Measurements from ENCODE around the gene MCRIP1.

Gene MCRIP1

DNA sequence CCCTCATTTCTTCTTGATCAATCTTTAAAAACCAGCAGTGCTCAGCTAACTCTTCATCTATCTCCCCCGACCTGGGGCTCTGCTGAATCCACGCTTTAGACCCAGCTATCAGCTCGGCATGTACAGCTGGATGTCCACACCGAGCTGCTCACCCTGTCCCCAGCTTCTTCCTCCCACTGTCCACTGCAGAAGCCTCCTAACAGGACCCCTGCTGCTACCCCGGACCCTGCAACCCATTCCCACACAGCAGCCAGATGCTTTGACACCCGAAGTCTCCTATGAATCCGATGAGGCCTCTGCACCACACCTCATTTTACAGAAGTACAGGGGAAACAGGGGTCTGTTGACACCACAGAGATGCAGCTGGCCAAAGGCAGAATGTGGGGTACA lies 15.3 kb downstream of the MCRIP1 start:
- FAIRE-seq: no peak

DNA sequence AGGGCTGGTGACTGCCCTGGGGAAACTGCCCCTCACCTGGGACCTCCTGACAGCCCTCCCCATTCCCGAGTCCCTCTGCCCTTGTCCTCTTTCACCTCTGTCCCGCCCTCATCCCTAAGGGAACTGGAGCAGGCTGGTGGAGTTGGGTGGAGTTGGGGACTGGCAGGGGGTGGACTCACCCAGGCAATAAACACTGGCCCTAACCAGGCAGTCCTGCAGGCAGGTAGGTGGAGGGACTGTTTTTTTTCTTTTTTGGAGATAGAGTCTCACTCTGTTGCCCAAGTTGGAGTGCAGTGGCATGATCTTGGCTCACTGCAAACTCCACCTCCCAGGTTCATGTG lies 17.5 kb downstream of the MCRIP1 start:
- no peak for FAIRE-seq

DNA sequence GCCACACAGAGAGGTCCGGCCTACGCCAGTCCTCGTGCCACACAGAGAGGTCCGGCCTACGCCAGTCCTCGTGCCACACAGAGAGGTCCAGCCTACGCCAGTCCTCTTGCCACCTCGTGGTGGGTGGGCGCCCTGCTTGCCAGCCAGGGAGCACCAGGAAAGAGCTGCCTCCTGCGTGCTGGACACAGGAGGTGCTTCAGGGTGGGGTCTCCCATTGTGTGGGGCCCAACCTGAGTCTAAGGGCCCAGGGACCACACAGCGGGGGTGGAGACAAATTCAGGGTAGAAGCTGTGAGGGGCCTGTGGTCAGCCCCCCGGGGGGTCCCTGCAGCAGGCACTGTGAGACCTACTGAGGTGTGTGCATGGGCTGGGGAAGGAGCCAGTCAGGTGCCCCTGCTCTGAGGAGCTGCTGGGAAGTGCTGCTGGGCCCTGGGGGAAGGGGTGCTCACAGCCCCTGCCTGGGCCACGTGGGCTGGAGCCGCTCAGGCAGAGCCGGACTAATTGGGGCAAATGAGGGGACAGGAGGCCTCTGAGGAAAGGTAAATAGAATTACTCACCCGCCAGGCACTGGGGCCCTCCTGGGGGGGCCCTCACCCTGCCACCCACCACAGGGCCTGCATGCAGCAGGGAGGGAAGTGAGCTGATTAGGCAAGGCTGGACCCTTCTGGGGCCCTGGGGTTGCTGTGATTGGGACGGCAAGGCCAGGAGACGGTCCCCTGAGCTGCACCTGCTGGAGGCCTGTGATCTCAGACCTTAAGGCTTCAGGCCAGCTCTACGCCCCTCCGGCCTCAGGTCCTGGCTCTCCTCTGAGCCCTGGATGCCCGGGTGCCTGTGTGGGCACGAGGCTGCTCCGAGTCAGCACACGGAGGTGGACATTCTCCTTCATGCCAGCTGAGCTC lies 18.1 kb downstream of the MCRIP1 start:
- FAIRE-seq: no peak

DNA sequence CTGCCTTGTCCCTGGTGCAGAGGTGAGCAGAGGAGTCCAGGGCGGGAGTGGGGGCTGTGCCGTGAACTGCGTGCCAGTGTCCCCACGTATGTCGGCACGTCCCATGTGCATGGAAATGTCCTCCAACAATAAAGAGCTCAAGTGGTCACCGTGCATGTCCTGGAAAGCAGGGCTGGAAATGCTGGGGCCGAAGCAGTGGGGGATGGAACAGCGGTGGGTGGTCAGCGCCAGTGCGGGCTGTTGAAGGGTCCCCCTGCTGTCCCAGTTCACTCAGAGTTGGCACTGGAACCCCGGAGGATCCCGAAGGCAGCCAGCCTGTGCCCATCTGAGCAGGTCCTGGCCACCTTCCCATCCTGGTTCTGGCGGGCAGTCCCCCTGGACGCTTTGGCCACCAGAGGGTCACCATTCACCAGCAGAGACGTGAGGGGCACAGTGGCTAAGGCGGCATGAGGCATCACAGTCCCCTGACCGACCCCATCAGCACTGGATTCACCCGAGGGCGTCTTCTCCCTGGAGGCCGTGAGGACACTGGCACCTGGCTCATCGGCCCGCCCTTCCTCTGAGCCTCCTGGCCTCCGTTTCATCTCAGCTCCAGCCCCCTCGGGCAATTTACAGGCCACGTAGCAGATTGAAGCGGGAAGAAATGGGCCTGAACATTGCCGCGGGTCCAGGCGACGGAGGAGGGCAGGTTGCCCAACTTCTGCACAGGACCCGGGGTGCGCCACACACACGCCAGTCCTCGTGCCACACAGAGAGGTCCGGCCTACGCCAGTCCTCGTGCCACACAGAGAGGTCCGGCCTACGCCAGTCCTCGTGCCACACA lies 19.0 kb downstream of the MCRIP1 start:
- FAIRE-seq: no peak

DNA sequence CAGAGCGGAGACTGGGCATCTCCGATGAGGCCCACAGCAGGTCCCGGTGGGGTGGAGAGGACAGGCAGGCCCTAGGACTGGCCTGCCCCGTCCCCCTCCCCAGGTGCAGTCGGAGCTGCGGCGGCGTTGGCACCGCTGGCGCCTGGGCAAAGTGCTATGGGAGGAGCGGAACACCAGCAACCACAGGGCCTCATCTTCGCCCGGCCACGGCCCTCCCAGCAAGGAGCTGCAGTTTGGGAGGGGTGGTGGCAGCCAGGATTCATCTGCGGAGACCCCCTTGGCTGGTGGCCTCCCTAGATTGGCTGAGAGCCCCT lies 19.8 kb downstream of the MCRIP1 start:
- FAIRE-seq: no peak

DNA sequence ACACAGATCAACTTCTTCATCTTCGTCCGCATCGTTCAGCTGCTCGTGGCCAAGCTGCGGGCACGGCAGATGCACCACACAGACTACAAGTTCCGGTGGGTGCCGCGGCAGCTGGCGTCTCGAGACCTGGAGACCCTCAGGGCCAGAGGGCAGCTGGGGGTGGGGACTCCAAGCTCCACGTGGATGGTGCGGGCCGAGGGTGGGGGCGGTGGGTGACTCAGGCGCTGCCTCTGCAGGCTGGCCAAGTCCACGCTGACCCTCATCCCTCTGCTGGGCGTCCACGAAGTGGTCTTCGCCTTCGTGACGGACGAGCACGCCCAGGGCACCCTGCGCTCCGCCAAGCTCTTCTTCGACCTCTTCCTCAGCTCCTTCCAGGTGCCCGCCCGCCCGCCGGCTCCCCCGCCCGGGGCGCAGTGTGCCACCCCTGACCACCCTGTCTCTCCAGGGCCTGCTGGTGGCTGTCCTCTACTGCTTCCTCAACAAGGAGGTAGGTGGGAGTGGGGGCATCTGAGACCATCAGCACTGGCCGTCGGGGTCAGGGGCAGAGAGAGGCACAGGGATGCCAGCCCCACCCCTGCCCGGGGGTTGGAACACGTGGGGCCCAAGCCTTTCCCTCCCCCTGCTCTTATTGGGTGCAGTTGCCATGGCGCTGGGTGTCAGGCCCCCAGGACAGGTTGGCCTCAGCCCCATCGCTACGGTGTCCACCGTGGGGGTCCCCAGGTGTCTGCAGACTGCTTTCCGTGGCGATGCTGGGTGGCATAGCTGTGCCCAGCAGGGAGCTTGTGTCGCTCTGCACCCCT lies 20.3 kb downstream of the MCRIP1 start:
- no peak for FAIRE-seq

DNA sequence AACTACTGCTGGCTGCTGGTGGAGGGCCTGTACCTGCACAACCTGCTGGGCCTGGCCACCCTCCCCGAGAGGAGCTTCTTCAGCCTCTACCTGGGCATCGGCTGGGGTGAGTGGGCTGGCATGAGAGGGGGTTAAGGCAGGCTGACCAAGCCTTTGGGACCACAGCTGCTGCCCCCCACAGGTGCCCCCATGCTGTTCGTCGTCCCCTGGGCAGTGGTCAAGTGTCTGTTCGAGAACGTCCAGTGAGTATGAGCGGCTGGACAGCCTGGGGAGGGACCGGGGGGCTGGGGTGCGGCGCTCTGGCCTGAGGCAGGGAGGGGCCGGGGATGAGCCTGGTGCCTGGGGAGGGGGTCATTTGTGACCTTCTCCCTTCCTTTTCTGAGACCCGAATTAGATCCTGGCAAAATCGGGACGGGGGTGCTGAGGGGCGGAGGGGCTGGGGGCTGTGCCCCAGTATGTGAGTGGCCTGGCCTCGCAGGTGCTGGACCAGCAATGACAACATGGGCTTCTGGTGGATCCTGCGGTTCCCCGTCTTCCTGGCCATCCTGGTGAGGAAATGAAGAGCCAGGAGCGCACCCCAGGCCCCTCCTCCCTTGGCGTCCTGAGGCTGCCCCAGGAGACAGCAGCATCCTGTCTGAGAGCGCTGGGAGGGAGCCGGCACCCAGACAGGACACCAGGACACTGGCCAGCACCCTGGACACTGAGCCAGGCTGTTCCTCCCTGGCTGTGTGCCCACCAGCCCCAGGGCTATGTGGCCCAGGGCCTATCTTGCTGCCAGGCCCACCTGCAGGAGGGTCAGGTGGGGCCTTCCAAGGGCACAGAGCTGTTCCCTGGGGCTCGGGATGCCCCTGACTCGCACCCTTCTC lies 21.2 kb downstream of the MCRIP1 start:
- FAIRE-seq: no peak

DNA sequence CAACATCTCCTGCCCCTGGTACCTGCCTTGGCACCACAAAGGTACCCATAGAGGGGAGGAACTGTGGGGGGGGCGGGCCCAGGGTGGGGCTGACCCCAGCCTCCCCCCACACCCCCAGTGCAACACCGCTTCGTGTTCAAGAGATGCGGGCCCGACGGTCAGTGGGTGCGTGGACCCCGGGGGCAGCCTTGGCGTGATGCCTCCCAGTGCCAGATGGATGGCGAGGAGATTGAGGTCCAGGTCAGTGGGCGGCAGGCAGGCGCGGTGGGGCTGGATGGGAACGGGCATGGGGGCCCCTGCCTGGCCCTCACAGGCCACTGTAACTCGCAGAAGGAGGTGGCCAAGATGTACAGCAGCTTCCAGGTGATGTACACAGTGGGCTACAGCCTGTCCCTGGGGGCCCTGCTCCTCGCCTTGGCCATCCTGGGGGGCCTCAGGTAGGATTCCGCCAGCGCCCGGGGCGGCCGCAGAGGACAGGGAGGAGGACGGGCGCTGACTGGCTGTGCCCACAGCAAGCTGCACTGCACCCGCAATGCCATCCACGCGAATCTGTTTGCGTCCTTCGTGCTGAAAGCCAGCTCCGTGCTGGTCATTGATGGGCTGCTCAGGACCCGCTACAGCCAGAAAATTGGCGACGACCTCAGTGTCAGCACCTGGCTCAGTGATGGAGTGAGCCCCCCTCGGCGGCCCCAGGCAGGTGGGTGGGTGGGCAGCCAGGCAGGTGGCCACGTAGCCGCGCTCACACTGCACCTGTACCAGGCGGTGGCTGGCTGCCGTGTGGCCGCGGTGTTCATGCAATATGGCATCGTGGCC lies 22.0 kb downstream of the MCRIP1 start:
- FAIRE-seq: no peak

DNA sequence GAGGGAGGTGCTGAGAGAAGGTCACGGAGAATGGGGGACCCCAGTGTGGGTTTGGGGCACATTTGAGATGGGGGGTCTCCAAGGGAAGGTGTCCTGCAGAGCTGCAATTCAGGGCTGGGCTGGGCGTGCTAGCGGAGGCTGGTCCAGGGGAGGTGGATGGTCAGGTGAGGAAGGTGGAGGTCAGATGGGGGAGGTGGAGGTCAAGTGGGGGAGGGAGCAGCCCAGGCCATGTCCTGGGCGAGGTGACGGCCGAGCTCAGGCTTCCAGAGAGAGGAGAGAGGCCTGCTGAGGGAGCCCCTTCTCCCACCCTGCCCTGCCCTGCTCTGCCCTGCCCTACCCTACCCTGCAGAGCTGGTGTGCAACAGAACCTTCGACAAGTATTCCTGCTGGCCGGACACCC lies 22.6 kb downstream of the MCRIP1 start:
- FAIRE-seq: no peak

DNA sequence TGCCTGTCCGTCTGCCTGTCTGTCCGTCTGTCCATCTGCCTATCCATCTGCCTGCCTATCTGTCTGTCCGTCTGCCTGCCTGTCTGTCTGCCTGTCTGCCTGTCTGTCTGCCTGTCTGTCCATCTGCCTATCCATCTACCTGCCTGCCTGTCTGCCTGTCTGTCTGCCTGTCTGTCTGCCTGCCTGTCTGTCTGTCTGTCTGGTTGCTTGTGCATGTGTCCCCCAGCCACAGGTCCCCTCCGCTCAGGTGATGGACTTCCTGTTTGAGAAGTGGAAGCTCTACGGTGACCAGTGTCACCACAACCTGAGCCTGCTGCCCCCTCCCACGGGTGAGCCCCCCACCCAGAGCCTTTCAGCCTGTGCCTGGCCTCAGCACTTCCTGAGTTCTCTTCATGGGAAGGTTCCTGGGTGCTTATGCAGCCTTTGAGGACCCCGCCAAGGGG lies 23.5 kb downstream of the MCRIP1 start:
- no peak for FAIRE-seq

DNA sequence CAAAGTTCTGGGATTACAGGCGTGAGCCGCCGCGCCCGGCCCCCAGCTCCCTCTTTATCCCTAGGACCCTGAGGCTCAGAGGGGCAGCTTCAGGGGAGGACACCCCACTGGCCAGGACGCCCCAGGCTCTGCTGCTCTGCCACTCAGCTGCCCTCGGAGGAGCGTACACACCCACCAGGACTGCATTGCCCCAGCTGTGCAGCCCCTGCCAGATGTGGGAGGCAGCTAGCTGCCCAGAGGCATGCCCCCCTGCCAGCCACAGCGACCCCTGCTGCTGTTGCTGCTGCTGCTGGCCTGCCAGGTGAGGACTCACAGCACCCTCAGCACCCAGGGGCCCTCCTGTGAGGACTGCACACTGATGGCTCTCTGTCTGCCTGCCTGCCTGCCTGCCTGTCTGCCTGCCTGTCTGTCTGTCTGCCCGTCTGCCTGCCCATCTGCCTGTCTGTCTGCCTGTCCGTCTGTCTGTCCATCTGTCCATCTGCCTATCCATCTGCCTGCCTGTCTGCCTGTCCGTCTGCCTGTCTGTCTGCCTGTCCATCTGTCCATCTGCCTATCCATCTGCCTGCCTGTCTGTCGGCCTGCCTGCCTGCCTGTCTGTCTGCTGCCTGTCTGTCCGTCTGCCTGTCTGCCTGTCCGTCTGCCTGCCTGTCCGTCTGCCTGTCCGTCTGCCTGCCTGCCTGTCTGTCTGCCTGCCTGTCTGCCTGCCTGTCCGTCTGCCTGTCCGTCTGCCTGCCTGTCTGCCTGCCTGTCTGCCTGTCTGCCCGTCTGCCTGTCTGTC lies 24.1 kb downstream of the MCRIP1 start:
- FAIRE-seq: no peak

DNA sequence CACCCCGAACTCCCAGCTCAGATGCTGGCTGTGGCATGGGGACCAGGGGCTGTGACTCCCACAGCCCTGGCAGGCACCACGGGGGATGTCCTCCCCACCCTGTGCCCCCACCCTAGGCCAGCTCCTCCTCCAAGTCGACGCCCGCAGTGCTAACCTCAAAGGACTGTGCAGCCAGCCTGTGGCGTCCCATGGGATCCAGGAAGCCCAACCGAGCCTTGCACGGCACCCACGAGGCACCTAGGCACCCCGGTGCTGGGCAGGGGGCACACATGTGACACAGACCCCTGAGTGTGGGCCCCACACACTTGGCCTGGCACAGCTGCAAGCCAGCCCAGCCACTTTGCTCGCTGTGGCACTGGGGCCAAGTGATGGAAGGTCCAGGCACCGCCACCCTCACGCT lies 25.3 kb downstream of the MCRIP1 start:
- FAIRE-seq: no peak

DNA sequence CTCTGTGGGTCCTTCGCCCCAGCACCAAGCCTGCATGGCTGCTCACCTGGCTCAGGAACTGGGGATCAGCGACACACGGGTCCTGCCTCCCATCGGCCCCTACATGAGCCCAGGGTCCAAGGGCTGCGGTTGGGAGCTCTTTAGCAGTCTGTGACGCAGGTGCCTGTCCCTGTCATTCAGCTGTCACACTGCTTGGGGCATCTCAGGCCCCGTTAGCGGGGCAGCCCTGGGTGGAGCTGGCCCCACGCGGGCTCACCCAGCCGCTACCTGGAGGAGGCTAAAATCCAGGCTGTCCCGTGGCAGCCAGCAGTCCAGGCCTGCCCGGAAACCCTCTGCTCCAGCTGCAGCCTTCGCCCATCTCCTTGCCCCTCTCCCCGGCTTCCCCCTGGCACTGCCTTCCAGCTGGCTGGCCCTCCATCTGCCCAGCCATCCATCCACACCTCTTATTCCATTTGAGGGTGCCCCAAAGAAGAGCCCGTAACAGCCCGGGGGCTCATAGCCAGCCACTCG lies 25.8 kb downstream of the MCRIP1 start:
- no peak for FAIRE-seq

DNA sequence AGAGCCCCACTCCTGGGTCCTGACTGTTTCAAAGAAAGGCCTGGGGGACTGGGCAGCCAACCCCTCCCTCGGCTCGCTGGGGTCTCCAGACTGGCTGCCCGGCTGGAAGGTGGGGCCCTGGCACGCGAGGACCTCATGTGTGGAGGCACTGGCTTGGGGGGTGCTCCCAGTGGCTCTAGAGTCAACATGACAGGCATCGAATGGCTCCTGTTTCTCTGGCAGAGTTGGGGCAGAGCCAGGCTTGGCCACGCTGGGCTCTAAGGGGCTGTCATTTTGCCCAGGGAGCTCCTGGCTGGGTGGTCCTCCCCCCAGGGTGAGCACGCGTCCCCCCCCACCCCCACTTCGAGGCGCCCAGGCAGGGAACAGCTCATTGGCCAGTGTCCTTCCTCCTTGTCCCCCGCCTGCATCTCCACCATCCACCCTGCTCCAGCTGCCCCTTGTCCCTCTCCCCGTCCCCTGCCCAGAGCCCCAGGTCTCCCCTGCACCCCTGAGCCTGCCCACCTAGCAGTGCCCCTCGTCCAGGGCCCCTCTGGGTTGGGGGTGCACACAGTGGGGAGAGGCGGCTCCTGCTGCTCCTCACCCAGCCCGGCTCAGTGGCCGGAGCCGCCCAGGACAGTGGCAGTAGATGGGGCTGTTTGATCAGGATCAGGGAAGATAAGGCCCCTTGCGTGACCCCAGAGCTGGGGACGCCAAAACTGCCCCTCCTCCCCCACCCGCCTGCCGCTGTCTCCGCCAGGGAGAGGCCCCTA lies 26.5 kb downstream of the MCRIP1 start:
- FAIRE-seq: no peak

DNA sequence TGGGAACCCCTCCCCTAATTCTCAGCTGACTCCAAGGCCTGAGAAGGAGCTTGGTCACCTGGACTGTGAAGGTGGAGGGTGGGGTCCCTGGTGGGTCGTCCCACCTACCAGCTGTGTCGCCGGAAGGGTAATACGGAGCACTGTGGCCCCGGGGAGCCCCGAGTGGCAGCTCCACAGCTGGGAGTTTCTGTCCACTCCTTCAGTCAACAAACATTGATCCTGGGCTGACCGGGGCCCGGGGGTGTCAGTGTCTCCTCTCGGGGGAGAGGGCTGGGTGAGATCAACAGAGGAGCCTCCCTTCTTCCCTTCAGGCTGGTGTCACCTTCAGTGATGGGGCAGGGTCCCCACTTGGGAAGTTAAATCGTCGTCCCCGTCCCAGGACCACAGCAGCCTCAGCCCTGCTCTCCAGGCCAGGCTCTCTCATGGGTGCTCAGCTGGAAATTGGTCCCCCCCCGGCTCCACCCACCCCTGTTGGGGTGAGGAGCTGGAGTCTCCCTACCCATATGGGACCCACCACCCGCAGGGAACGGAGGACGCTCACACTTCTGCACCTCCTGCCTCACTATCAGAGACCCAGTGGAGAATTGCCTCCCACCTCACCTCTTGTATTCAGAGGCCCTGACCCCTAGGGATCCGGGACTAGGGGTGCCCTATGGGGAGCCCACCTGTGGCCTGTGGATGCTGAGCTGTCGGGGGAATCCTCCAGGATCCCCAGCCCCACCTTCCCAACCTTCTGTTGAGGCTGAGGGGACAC lies 27.2 kb downstream of the MCRIP1 start:
- no peak for FAIRE-seq

DNA sequence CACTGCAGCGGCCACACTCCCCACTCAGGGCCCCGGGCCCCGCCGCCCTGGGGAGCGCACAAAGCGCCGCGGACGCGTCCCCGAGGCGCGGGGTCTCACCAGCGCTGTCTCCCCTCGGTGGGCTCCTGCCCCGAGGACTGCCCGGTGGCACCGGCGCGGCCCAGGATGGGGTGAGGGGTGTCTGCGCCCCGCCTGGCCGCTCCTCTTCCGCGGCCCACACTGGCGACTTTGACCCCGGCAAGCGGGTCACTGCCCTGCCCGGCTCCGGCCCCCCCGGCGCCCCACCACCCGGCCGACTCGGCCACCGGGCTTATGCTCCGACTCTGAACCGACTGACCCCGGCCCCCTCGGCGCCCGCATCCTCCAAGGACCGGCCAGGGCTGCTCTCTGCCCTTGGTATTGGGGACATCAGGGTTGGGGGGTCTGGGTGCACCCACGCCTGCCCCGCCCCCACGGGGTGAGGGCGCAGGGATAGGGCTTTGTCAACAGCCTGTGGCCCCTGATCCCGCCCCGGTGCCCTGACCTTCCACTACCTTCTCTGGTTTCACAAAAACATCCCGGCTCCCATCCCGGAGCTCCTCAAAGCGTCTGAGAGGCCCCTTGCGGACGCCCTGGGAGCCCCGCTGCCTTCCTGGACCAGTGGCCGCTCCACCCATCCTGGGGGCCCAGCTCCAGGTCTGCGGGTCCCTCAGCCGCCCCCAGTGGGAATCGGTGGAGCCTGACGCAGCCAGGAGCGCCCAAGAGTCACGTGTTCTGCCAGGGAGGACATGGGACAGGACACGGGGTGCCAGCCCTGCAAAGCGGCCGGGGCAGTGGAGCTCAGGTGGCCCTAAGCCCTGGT lies 28.3 kb downstream of the MCRIP1 start:
- FAIRE-seq: no peak

DNA sequence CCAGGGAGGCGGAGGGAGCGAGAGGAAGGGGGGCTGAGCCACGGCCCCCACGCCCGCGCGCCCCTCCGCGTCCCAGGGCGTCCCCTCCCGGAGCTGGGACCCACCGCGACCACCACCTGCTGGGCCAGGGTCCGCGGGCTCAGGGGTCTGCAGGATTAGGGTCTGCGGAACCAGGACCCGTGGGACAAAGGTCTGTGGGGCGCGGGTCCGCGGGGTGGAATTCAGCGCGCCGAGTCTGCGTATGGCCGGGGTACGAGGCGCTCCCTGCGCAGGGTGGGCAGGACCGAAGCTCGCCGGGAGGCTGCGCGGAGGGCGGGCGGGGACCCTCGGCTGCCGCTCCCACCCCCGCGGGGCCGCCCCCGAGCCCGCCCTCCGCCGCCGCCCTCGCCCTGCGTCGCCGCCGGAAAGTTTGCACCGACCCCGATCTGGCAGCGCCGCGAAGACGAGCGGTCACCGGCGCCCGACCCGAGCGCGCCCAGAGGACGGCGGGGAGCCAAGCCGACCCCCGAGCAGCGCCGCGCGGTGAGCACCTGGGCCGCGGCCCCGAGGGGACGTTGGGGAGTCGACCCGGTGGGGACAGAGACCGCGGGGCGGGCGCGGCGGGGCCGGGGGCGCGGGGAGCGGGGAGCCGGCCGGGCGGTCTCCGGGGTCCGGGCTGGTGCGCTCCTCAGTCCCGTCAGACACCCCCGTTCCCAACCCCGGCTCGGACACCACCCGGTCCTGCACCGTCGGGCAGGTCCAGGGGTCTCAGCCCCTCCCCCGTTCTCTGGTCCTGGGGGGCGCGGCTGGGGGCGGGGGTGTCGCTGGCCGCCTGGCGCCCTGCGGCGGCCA lies 29.1 kb downstream of the MCRIP1 start, which contains the start of gene GCGR:
GCGR (plus strand) TSS at position 423 of the 831 bp plus-strand sequence. CDS start 4,869 bp downstream, outside the sequence.
- FAIRE-seq: no peak
